ENCODE data around the gene AMDHD1.

AMDHD1 gene

DNA sequence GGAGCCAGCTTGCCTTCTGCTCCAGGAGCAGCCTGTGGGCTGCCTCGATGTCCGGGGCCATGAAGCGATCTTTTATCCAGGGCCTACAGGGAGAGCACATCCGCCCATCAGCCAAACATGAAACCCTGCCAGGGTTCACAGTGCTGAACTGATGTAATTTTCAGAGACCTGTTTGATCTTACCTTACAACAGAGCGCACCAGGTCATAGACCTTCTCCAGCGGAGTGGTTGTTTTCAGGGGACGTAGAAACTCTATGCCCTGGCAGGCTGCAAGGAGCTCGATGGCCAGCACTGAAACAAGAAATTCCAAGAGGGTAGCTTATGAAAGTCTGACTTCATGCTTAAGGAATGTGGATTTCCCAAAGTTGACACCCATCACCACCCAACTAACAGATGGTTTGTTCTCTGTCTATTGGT is 33.3 kb downstream of the AMDHD1 start (continued):
- TF ChIP-seq, protein P1, sequence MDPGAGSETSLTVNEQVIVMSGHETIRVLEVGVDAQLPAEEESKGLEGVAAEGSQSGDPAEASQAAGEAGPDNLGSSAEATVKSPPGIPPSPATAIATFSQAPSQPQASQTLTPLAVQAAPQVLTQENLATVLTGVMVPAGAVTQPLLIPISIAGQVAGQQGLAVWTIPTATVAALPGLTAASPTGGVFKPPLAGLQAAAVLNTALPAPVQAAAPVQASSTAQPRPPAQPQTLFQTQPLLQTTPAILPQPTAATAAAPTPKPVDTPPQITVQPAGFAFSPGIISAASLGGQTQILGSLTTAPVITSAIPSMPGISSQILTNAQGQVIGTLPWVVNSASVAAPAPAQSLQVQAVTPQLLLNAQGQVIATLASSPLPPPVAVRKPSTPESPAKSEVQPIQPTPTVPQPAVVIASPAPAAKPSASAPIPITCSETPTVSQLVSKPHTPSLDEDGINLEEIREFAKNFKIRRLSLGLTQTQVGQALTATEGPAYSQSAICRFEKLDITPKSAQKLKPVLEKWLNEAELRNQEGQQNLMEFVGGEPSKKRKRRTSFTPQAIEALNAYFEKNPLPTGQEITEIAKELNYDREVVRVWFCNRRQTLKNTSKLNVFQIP (CRISPR knock-in tag; IDR thresholded peaks at IDR 0.05; ENCODE audit: borderline replicate concordance, low read depth) = no peak

DNA sequence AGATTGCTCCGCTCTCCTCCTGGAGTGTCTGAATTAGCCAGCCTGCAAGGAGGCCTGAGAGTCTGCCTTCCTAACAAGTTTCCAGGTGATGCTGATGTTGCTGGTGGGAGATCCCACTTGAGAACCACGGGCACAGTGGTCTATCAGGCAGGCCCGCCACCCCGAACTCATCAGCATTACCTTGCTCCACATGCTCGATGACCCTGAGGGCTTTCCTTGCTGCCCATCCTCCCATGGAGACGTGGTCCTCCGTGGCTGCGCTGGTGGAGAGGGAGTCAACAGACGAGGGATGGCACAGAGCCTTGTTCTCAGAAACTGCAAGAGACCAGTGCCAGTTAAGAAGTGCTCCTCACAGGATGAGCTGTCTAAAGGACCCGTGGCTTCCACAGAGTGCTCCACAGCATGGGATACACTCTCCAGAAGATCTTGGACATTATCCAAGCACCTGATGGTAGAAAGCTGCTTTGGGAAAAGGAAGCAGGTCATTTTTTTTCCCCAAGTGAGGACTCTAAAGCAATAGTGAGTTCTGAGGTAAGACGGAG is 34.7 kb downstream of the AMDHD1 start:
- no peak for ATAC-seq
- TF ChIP-seq ZFP30 (CRISPR knock-in tag; IDR thresholded peaks at IDR 0.05) (no peak), RARB (CRISPR knock-in tag; IDR thresholded peaks at IDR 0.05) (no peak), BACH2 (CRISPR knock-in tag; IDR thresholded peaks at IDR 0.05; ENCODE audit: borderline replicate concordance) (no peak), TOX (CRISPR knock-in tag; IDR thresholded peaks at IDR 0.05; ENCODE audit: borderline replicate concordance) (no peak), SNAI2 (CRISPR knock-in tag; IDR thresholded peaks at IDR 0.05) (no peak), ZNF8 (CRISPR knock-in tag; IDR thresholded peaks at IDR 0.05) (no peak), ZNF70 (CRISPR knock-in tag; IDR thresholded peaks at IDR 0.05) (no peak), PPARA (CRISPR knock-in tag; IDR thresholded peaks at IDR 0.05; ENCODE audit: borderline replicate concordance) (no peak), ZNF565 (CRISPR knock-in tag; conservative IDR thresholded peaks at IDR 0.05; ENCODE audit: low read depth) (no peak), TCF4 (CRISPR knock-in tag; IDR thresholded peaks at IDR 0.05; ENCODE audit: borderline replicate concordance) (no peak), ISL1 (CRISPR knock-in tag; IDR thresholded peaks at IDR 0.05) (no peak)
- TF ChIP-seq, protein P2, sequence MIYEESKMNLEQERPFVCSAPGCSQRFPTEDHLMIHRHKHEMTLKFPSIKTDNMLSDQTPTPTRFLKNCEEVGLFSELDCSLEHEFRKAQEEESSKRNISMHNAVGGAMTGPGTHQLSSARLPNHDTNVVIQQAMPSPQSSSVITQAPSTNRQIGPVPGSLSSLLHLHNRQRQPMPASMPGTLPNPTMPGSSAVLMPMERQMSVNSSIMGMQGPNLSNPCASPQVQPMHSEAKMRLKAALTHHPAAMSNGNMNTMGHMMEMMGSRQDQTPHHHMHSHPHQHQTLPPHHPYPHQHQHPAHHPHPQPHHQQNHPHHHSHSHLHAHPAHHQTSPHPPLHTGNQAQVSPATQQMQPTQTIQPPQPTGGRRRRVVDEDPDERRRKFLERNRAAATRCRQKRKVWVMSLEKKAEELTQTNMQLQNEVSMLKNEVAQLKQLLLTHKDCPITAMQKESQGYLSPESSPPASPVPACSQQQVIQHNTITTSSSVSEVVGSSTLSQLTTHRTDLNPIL (CRISPR knock-in tag; IDR thresholded peaks at IDR 0.05; ENCODE audit: low read depth) = no peak
- TF ChIP-seq, protein P3, sequence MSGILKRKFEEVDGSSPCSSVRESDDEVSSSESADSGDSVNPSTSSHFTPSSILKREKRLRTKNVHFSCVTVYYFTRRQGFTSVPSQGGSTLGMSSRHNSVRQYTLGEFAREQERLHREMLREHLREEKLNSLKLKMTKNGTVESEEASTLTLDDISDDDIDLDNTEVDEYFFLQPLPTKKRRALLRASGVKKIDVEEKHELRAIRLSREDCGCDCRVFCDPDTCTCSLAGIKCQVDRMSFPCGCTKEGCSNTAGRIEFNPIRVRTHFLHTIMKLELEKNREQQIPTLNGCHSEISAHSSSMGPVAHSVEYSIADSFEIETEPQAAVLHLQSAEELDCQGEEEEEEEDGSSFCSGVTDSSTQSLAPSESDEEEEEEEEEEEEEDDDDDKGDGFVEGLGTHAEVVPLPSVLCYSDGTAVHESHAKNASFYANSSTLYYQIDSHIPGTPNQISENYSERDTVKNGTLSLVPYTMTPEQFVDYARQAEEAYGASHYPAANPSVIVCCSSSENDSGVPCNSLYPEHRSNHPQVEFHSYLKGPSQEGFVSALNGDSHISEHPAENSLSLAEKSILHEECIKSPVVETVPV (CRISPR knock-in tag; IDR thresholded peaks at IDR 0.05) = no peak
- TF ChIP-seq, protein P4, sequence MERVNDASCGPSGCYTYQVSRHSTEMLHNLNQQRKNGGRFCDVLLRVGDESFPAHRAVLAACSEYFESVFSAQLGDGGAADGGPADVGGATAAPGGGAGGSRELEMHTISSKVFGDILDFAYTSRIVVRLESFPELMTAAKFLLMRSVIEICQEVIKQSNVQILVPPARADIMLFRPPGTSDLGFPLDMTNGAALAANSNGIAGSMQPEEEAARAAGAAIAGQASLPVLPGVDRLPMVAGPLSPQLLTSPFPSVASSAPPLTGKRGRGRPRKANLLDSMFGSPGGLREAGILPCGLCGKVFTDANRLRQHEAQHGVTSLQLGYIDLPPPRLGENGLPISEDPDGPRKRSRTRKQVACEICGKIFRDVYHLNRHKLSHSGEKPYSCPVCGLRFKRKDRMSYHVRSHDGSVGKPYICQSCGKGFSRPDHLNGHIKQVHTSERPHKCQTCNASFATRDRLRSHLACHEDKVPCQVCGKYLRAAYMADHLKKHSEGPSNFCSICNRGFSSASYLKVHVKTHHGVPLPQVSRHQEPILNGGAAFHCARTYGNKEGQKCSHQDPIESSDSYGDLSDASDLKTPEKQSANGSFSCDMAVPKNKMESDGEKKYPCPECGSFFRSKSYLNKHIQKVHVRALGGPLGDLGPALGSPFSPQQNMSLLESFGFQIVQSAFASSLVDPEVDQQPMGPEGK (CRISPR knock-in tag; IDR thresholded peaks at IDR 0.05; ENCODE audit: borderline replicate concordance) = no peak
- TF ChIP-seq, protein P1 (CRISPR knock-in tag; IDR thresholded peaks at IDR 0.05; ENCODE audit: borderline replicate concordance, low read depth) = no peak

DNA sequence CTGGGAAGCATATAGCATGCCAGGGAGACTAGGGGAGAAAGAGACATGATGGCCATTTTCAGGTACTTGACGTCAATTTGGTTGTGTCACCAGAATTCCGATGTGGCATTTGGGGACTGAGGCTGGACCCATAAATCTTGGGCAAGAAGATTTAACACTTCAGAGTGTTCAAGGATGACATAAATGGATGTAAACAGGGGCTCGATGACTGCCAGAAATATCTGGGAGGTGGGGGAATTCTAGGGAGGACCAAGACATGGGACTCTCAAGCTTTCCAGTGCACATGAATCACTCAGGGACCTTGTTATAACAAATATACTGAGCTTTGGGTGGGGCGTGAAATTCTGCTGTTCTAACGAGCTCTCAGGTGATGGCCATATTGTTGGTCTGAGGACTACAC is 35.2 kb downstream of the AMDHD1 start:
- ATAC-seq = no peak
- TF ChIP-seq ESRRG (CRISPR knock-in tag; IDR thresholded peaks at IDR 0.05) (no peak), ZNF70 (CRISPR knock-in tag; IDR thresholded peaks at IDR 0.05) (no peak), OSR1 (CRISPR knock-in tag; IDR thresholded peaks at IDR 0.05) (no peak), ARNTL (CRISPR knock-in tag; IDR thresholded peaks at IDR 0.05; ENCODE audit: borderline replicate concordance, low read depth) (no peak), RARB (CRISPR knock-in tag; IDR thresholded peaks at IDR 0.05) (no peak), ZNF565 (CRISPR knock-in tag; conservative IDR thresholded peaks at IDR 0.05; ENCODE audit: low read depth) (no peak), TOX (CRISPR knock-in tag; IDR thresholded peaks at IDR 0.05; ENCODE audit: borderline replicate concordance) (no peak), ISL1 (CRISPR knock-in tag; IDR thresholded peaks at IDR 0.05) (no peak), PPARA (CRISPR knock-in tag; IDR thresholded peaks at IDR 0.05; ENCODE audit: borderline replicate concordance) (no peak), GLIS3 (CRISPR knock-in tag; IDR thresholded peaks at IDR 0.05) (no peak), SNAI2 (CRISPR knock-in tag; IDR thresholded peaks at IDR 0.05) (no peak)
- TF ChIP-seq, protein P5, sequence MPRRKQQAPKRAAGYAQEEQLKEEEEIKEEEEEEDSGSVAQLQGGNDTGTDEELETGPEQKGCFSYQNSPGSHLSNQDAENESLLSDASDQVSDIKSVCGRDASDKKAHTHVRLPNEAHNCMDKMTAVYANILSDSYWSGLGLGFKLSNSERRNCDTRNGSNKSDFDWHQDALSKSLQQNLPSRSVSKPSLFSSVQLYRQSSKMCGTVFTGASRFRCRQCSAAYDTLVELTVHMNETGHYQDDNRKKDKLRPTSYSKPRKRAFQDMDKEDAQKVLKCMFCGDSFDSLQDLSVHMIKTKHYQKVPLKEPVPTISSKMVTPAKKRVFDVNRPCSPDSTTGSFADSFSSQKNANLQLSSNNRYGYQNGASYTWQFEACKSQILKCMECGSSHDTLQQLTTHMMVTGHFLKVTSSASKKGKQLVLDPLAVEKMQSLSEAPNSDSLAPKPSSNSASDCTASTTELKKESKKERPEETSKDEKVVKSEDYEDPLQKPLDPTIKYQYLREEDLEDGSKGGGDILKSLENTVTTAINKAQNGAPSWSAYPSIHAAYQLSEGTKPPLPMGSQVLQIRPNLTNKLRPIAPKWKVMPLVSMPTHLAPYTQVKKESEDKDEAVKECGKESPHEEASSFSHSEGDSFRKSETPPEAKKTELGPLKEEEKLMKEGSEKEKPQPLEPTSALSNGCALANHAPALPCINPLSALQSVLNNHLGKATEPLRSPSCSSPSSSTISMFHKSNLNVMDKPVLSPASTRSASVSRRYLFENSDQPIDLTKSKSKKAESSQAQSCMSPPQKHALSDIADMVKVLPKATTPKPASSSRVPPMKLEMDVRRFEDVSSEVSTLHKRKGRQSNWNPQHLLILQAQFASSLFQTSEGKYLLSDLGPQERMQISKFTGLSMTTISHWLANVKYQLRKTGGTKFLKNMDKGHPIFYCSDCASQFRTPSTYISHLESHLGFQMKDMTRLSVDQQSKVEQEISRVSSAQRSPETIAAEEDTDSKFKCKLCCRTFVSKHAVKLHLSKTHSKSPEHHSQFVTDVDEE (CRISPR knock-in tag; IDR thresholded peaks at IDR 0.05) = no peak
- TF ChIP-seq, protein P2 (CRISPR knock-in tag; IDR thresholded peaks at IDR 0.05; ENCODE audit: low read depth) = no peak
- TF ChIP-seq, protein P4 (CRISPR knock-in tag; IDR thresholded peaks at IDR 0.05; ENCODE audit: borderline replicate concordance) = no peak
- TF ChIP-seq, protein P3 (CRISPR knock-in tag; IDR thresholded peaks at IDR 0.05) = no peak

All from SK-N-SH treated with all-trans-retinoic acid at 6 μM for 48 hours (cell line).